ENCODE data around the gene PAPPA. TPM values are rescaled to one million over a fixed set of nuclear protein-coding genes. Genes with fewer than 3 reads are reported as not detected.

PAPPA gene
- total RNA-seq, 3 donors from 2014 or later = 0.61 to 2.5 (median 1.9) TPM

GRCh38 chr9:116207371-116208111 lies 54.0 kb downstream of the PAPPA start:
- Histone ChIP-seq H3K4me1 (ENCODE audit: low read depth) (no peaks in the 10 kb centered on the region), H3K9me3 (no peaks in the 10 kb centered on the region), H3K36me3 (ENCODE audit: low read depth) (no peaks in the 10 kb centered on the region), H3K4me3 (no peak overlapping the region)
- no peak for DNase-seq
- intact Hi-C loops (cut with DNase I, micrococcal nuclease) = no loop called here
- no peak for TF ChIP-seq CTCF (IDR thresholded peaks at IDR 0.05)
- no peak for ATAC-seq

GRCh38 chr9:116208417-116209232 lies 55.0 kb downstream of the PAPPA start:
- no peak for TF ChIP-seq CTCF (IDR thresholded peaks at IDR 0.05)
- DNase-seq (no peak), ATAC-seq (no peak)
- Histone ChIP-seq H3K9me3 (no peaks in the 10 kb centered on the region), H3K4me3 (no peak overlapping the region), H3K4me1 (ENCODE audit: low read depth) (no peaks in the 10 kb centered on the region), H3K36me3 (ENCODE audit: low read depth) (no peaks in the 10 kb centered on the region)
- intact Hi-C loops (cut with DNase I, micrococcal nuclease) = no loop called here

- DNase-seq = no peak
- Histone ChIP-seq H3K4me1 (ENCODE audit: low read depth) (no peaks in the 10 kb centered on the region), H3K36me3 (ENCODE audit: low read depth) (no peaks in the 10 kb centered on the region), H3K4me3 (no peak overlapping the region), H3K9me3 (no peaks in the 10 kb centered on the region)
- intact Hi-C loops (cut with DNase I, micrococcal nuclease) = no loop called here
- no peak for ATAC-seq
- TF ChIP-seq CTCF (IDR thresholded peaks at IDR 0.05) = no peak
Observed at GRCh38 chr9:116209414-116210116, 56.0 kb downstream of the PAPPA start.

GRCh38 chr9:116212986-116213692 lies 59.5 kb downstream of the PAPPA start:
- DNase-seq = no peak
- H3K36me3 ChIP-seq (ENCODE audit: low read depth) = no peaks in the 10 kb centered on the region
- no peaks in the 10 kb centered on the region for H3K9me3 ChIP-seq
- ATAC-seq = no peak
- H3K4me3 ChIP-seq = no peak overlapping the region
- TF ChIP-seq CTCF (IDR thresholded peaks at IDR 0.05) = no peak
- H3K4me1 ChIP-seq (ENCODE audit: low read depth) = no peaks in the 10 kb centered on the region
- intact Hi-C loops (cut with DNase I, micrococcal nuclease) = no loop called here

GRCh38 chr9:116213693-116214047 lies 60.1 kb downstream of the PAPPA start:
- no peak for DNase-seq
- Histone ChIP-seq H3K9me3 (no peaks in the 10 kb centered on the region), H3K4me1 (ENCODE audit: low read depth) (no peaks in the 10 kb centered on the region), H3K36me3 (ENCODE audit: low read depth) (no peaks in the 10 kb centered on the region), H3K4me3 (no peak overlapping the region)
- ATAC-seq = no peak
- intact Hi-C loops (cut with DNase I, micrococcal nuclease) = no loop called here
- TF ChIP-seq CTCF (IDR thresholded peaks at IDR 0.05) = no peak
